H7 (cell line): ENCODE data around the gene BOD1. TPM values are rescaled to one million over a fixed set of nuclear protein-coding genes. Genes with fewer than 3 reads are reported as not detected.

Source experiments
- DNase-seq: peaks from one replicate; pipeline ENCODE4 v3.0.0; 2012
- H3K27me3 ChIP-seq: 2 replicates; pipeline ENCODE4 v1.6.0; 2011; ENCODE audit warnings: mild to moderate bottlenecking, low read length; ENCODE audit not compliant: control insufficient read depth, insufficient read depth
- H3K36me3 ChIP-seq: replicated peaks from 2 replicates; pipeline ENCODE4 v1.5.1; 2011; ENCODE audit warnings: low read length; ENCODE audit not compliant: control insufficient read depth, insufficient read depth
- H3K4me3 ChIP-seq: 2 replicates; pipeline ENCODE4 v1.5.1; 2011; ENCODE audit warnings: low read depth, mild to moderate bottlenecking, control low read depth, low read length, moderate library complexity; ENCODE audit not compliant: insufficient read depth
- total RNA-seq: library from RNA; depleted of rRNA; stranded (reverse); fragments of >200 nt; shearing (Covaris generic); gene quantifications from 2 replicates; pipeline ENCODE4 v1.2.3, GENCODE V29; 2014; rRNA removed

BOD1 gene
- total RNA-seq = 140 and 168 TPM in 2 replicates

DNA sequence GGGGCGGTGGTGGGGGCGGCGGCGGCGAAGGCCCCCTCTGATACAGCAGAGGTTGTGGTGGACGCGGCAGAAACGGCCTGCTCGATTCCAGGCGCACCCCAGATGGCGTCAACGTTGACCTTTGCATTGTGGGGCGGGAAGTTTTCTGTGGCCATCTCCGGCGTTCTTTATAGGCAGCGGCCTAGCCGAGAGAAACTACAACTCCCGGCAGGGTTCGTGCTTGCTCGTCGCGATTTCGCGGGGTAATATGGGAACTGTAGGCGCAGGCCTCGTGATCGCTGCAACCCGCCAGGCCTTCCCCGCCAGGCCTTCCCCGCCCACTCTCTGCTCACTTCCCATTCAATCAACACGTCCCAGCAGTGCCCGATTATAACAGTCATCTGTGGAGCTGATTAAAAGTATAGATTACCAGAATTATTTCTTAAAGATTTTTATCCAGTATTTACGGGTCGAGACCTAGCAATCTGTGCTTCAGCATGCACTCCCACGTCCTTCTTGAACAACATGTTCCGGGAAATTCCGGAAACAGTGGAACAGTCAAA, at the start of gene BOD1:
TSS of gene BOD1 (minus strand) at position 74 of the 542 bp plus-strand sequence. CDS start 214 bp downstream, outside the sequence.
- Histone ChIP-seq H3K27me3 (no peaks in the 10 kb centered on the region), H3K36me3 (peaks cover 14% of the 10 kb centered on the region), H3K4me3 (peak within 1 kb of the TSS; percentile 82)
- DNase-seq = peak; percentile 93

DNA sequence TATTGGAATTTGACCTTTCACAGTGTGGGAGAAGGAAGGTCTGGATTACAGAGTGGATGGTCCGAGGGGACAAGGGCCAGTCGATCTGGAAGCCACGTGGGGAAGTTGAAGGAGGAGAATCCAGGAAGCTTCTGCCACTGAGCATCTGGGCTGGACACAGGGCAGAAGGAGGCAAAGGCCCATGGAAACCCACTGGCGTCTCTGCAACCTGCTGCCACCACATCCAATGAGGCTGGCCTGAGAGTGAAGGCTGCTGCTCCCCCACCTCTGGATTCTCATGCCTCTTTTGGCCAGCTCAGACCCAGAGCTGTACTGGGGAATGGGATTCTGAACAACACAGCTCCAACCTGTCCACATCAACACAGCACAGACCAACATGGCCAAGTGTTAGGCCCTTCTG, 48.9 kb upstream of the BOD1 start:
- DNase-seq = no peak
- Histone ChIP-seq H3K4me3 (no peak overlapping the region), H3K36me3 (no peaks in the 10 kb centered on the region; the same call in 1 of the 2 replicates), H3K27me3 (no peaks in the 10 kb centered on the region)

DNA sequence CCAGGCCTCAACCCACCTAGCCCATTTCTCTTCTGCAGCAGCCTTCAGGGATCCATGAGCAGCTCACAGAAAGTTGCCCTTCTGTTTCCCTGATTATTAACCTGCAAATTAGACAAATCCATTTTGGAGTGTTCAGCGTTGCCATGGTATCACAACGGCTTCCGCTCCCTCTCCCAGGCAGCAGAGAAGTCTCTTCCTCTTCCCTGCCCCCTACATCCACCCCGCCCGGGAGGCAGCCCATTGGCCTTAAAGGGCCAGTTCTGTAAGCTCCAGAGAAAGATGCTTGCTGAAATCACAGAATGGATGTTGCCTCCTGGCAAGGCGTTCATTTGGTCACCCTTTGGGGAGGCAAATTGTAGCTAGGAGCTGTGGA, 47.7 kb upstream of the BOD1 start:
- H3K36me3 ChIP-seq = no peaks in the 10 kb centered on the region; the same call in 1 of the 2 replicates
- no peak overlapping the region for H3K4me3 ChIP-seq
- H3K27me3 ChIP-seq = no peaks in the 10 kb centered on the region
- DNase-seq = peak; percentile 53

DNA sequence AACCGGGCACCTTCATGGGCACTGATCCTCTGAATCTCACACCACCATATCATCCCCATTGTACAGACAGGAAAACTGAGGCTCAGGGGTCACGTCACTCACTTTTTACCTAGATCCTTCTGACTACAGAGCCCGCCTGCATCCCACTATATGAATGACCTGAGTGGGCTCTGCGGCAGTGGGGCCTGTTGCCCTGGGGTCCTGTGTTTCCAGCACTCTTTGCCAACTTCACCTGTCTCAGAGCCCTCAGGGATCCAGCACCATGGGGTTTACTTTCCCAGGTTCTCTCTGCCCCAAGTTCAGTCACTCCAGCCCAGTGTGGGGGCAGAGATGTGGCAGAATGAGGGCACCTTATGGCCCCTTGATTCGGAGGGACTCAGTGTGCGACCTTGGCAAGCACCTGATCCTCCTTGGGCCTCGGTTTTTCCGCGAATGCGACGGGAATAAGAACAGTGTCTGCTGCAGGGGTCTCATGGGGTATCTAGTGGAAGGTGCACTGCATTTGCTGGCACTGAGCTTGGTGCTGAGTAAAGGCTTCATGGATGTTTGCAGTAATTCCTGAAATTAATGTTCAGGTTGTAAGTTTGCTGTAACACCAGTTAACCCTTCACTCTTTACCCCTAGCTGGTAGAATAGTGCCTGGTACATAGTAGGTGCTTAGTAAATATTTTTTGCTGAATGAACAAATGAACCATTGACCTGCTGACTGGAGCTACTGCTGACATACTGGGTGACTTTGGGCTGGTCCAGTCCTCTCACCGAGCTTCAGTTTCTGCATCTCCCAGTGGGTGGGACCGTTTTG, 47.1 kb upstream of the BOD1 start:
- DNase-seq = no peak
- no peaks in the 10 kb centered on the region for H3K27me3 ChIP-seq
- no peak overlapping the region for H3K4me3 ChIP-seq
- no peaks in the 10 kb centered on the region; the same call in 1 of the 2 replicates for H3K36me3 ChIP-seq

DNA sequence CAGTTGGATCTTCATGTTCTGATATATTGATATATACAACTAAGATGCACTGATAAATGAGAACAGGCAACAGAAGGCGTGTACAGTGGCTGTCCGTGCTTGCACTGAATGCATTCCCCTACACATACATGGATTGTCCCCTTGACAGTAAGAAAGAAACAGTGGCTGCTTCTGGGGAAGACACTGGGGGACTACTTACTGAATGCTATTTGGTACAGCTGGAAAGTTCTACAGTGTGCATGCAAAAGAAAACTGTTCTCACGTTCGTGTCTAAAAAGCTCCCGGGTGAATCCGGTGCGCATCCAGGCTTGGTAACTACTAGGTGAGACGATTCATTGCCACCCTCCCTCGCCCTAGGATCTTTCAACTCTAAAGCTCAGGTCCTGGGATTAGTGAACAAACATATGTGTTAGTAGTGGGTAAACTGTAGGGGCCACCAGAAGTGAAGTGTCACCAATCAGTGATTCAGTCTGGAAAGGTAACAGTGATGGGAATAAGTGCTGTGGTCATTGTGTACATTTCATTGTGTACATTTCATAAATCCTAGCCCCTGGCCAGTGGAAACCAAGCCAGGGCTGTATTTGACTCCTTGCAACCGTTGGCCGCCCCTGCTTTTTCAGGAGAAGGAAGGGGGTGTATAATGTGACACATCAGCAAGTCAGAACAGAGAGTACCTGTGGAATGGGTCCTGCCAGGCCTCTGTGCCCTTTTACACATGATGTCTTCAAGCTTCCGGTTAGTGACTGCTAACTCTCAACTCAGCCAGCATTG, 46.3 kb upstream of the BOD1 start:
- Histone ChIP-seq H3K36me3 (no peaks in the 10 kb centered on the region; the same call in 1 of the 2 replicates), H3K4me3 (no peak overlapping the region), H3K27me3 (no peaks in the 10 kb centered on the region)
- DNase-seq = no peak

DNA sequence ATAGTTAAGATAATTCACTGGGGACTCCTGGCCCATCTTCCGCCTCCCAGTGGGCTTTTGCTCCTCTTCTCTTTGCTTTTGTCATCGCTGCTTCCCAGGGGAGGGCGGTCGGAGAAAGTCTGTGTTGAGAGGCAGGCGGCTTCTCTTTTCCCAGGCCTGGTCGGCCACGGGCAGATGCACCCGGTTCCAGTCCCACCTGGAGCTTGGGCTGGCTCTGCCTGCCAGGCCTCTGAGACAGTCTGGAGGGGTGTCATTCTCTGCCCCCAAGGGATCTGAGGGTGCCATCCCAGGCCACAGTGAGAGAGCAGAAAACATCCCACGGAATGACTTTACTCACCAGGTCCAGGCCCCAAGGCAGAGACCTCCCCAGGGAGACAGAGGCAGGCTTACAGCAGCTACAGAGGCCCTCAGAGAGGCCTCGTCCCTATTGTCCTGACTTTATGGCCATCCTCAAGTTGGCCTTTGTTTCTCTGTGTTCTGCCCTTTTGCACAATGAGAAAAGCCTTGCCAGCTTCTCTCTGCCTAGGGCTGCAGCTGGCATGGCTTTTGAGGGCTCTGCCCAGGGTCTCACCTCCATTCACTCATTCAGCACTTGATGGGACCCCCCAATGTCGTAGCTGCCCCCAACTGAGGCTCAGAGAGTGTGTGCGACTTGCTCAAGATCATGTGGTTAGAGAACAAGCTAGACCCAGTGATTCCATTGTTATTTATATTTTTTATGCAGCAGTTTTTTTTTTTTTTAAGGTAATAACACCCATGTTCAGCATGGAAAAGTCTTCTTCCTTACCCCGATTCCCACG, 44.2 kb upstream of the BOD1 start:
- Histone ChIP-seq H3K27me3 (no peaks in the 10 kb centered on the region), H3K4me3 (no peak overlapping the region), H3K36me3 (no peaks in the 10 kb centered on the region)
- no peak for DNase-seq

DNA sequence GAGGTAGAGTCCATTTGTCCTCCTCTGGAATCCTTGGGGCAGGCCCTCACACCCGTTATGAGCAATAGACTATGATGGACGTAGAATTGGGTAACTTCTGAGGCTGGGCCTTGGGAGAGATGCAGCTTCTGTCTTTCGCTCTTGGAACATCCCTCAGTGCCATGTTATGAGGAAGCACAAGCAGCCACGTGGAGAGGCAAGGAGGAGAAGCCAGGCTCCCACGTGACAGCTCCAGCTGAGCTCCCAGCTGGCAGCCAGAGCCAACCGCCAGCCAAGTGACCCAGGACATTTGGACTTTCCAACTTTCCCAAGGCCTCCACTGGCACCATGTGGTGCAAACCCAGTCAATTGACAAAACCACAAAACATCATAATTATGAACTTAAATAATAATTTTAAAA, 43.0 kb upstream of the BOD1 start:
- Histone ChIP-seq H3K4me3 (no peak overlapping the region), H3K27me3 (no peaks in the 10 kb centered on the region), H3K36me3 (no peaks in the 10 kb centered on the region)
- no peak for DNase-seq

DNA sequence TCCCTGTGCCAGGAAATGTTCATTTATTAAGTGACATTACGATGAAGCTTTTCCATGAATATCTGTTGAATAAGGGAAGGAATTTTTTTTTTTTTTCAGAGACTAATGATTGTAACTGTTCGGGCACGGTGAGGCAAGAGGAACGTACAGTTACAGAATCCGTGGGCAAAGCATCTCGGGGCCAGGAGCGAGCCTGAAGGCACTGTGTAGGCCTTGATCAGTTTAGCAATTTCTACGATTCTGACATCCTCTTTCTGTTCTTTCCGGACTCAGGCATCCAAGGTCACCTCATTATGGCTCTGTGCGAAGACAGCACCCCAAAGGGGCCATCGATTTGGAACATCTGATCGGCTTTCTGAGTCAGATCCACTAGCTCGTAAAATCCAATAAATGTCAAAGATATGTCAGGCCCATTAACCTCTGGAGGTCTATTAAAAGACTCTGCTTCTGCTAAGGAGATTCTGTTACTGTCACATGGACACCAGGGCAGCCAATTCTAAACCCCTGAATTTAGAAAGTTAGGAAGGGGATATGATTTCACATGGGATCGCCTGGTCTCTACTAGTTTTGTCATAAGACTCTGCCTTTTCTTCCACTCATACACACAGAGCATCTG, 41.4 kb upstream of the BOD1 start:
- no peak for DNase-seq
- H3K4me3 ChIP-seq = no peak overlapping the region
- no peaks in the 10 kb centered on the region for H3K27me3 ChIP-seq
- H3K36me3 ChIP-seq = no peaks in the 10 kb centered on the region

DNA sequence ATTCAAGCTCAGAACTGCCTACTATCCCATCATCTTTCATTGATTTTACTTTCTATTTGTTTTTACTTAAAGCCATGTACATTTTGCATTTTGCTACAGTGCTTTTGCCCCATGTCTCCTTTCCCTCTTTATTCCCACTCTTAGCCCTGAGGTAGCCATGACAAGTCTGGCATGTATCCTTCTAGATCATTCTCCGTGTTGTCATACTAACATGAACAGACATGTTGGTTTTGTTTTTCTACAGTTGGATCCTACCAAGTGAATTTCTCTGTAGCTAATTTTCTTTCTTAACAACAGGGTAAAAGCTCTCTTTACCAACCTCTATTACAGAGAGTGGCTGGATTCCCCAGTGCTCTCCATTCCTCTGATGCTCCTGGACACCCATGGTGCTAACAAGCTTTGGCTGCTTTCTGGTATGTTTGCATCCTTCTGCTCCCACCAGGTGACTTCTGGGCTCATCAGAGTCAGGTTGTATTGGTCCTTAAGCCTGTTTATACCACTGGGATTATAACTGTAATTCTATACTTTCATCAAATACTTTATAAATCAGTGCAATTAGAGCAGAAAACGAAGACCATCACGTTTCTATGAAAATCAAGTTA, 38.8 kb upstream of the BOD1 start:
- H3K4me3 ChIP-seq = no peak overlapping the region
- no peaks in the 10 kb centered on the region for H3K27me3 ChIP-seq
- H3K36me3 ChIP-seq = no peaks in the 10 kb centered on the region
- no peak for DNase-seq

DNA sequence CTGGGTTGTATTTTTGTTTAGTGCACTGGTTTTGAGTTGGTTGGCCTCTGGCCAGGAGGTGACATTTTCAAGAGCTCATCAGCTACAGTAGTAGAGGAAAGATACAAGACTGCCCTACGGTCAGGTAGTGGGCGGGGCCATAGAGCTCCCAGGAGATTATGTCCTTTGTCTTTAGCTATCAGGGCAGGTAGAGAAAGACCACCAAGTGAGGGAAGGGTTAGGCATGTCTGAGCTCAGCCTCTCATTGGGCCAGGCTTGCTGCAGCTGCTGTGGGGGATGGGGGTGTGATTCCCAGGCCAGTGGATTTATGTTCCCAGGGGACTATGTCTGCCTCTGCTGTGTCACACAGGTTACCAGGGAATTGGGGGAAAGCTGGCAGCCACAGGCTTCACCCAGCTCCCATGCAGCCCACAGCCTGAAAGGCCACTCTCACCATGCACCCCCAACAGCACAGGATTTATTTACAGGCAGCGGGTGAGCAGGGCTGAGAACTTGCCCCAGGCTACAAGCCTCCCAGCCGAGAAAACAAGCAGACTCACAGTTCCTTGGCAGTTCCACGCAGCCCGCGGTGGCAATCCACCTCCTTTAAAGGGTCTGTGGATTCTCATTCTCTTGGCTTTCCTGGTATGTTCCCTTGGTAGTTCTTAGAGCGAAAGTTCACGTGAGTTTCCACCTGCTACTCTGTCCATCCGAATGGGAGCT, 37.5 kb upstream of the BOD1 start:
- DNase-seq = no peak
- Histone ChIP-seq H3K27me3 (no peaks in the 10 kb centered on the region), H3K4me3 (no peak overlapping the region), H3K36me3 (no peaks in the 10 kb centered on the region)

DNA sequence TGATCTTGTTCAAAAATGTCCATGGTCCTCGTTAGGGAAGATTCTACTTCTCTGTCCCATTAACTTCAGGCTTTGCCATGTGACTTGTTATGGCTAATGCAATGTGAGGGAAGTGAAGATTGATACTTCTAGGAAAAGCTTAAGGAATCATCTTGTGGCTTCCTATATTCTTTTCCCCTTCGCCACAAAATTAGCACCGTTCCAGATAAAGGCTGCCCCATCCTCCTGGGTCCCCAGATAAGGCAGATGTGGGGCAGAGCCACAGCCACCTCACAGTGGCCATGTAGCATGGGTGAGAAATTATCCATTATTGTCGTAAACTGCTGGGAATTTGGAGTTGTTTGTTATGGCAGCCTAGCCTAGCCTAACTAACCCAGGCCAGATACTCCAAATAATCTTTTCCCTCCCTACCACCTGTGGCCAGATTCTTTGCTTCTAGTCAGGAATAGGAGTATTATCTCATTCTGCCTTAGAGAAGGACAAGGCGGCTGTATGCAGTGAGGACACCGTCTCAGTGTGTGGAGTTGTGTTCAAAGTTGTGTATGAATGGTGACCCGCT, 31.9 kb upstream of the BOD1 start:
- Histone ChIP-seq H3K27me3 (no peaks in the 10 kb centered on the region; the same call in 1 of the 2 replicates), H3K36me3 (no peaks in the 10 kb centered on the region), H3K4me3 (no peak overlapping the region)
- no peak for DNase-seq

DNA sequence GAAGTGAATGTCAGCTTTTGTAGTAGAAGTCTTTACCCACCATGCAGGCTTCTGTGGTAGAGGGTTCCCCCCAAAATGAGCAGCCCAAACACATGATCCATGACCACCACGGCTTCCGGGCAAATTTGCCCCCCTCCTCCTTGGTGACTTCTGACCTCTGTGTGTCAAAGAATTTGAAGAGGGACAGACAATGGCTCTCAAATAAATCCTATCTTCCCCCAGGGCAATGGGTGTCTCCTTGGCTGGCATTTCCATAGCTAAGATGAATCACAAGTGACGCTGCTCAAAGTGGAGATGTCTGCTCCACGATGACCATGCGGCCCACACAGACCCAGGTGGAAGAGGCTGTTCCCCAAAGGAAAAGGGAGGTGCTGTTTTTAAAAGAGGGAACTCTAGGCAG, 30.2 kb upstream of the BOD1 start:
- DNase-seq = no peak
- Histone ChIP-seq H3K27me3 (no peaks in the 10 kb centered on the region; the same call in 1 of the 2 replicates), H3K4me3 (no peak overlapping the region), H3K36me3 (no peaks in the 10 kb centered on the region)
